Bronchial epithelial cell (primary cell): Measurements from ENCODE around the gene PLEKHG2. TPM values are rescaled to one million over a fixed set of nuclear protein-coding genes. Genes with fewer than 3 reads are reported as not detected.

Experiments used
- DNase-seq: peaks from one replicate; pipeline ENCODE4 v3.0.0-alpha.2; 2010; ENCODE audit warnings: low read depth
- FAIRE-seq: peaks from 2 replicates; lab custom pipeline; 2011; peaks lifted over from hg19 to GRCh38; lab: Jason Lieb, UNC
- H3K27me3 ChIP-seq: 2 replicates; pipeline ENCODE4 v1.5.1; 2011; ENCODE audit warnings: low read length; ENCODE audit not compliant: control insufficient read depth, insufficient read depth
- H3K36me3 ChIP-seq: 2 replicates; pipeline ENCODE4 v1.5.1; 2011; ENCODE audit warnings: low read length; ENCODE audit not compliant: control insufficient read depth, insufficient read depth
- H3K4me3 ChIP-seq: 2 replicates; pipeline ENCODE4 v1.5.1; 2011; ENCODE audit warnings: mild to moderate bottlenecking, low read depth, low read length, control low read depth
- total RNA-seq: library from RNA; depleted of rRNA; stranded (reverse); fragments of >200 nt; gene quantifications from 2 replicates; pipeline ENCODE4 v1.2.1, GENCODE V29; 2014
- TF ChIP-seq, protein P1 (sequence below): IDR thresholded peaks from 2 replicates; pipeline ENCODE4 v1.5.1; 2011; ENCODE audit warnings: mild to moderate bottlenecking, moderate library complexity, low read length, control low read depth, inconsistent platforms; ENCODE audit not compliant: insufficient read depth, severe bottlenecking

Gene PLEKHG2
- total RNA-seq, 1 donor from 2014 or later = 5.3 TPM

DNA sequence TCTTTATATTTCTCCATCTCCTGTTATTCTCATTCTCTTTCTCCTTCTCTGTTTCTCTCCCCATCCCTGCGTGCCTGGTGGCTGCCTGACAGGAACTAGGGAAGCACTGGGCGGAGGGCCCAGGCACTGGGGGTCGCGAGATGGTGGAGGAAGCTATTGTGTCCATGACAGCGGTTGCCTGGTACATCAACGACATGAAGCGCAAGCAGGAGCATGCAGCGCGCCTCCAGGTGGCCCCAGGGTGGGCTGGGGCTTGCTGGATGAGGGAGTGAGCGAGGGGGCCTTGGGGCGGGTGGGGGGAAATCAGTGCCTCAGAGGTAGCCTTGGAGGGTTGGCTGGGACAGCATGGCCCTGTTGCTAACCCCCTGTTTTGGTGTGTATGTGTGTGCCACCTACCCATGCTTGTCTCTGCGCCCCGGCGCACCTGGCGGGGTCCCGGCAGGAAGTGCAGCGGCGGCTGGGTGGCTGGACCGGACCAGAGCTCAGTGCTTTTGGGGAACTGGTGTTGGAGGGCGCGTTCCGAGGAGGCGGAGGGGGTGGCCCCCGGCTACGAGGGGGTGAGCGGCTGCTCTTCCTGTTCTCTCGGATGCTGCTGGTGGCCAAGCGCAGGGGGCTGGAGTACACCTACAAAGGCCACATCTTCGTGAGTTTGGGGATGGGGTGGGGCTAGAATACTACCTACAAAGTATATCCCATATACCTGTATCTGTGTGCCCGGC lies 5.2 kb downstream of the PLEKHG2 start:
- H3K4me3 ChIP-seq = no peak overlapping the region
- DNase-seq = no peak
- FAIRE-seq = no peak
- peaks cover 5% of the 10 kb centered on the region for H3K36me3 ChIP-seq
- no peaks in the 10 kb centered on the region for H3K27me3 ChIP-seq
- TF ChIP-seq, protein P1, sequence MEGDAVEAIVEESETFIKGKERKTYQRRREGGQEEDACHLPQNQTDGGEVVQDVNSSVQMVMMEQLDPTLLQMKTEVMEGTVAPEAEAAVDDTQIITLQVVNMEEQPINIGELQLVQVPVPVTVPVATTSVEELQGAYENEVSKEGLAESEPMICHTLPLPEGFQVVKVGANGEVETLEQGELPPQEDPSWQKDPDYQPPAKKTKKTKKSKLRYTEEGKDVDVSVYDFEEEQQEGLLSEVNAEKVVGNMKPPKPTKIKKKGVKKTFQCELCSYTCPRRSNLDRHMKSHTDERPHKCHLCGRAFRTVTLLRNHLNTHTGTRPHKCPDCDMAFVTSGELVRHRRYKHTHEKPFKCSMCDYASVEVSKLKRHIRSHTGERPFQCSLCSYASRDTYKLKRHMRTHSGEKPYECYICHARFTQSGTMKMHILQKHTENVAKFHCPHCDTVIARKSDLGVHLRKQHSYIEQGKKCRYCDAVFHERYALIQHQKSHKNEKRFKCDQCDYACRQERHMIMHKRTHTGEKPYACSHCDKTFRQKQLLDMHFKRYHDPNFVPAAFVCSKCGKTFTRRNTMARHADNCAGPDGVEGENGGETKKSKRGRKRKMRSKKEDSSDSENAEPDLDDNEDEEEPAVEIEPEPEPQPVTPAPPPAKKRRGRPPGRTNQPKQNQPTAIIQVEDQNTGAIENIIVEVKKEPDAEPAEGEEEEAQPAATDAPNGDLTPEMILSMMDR = no peak

DNA sequence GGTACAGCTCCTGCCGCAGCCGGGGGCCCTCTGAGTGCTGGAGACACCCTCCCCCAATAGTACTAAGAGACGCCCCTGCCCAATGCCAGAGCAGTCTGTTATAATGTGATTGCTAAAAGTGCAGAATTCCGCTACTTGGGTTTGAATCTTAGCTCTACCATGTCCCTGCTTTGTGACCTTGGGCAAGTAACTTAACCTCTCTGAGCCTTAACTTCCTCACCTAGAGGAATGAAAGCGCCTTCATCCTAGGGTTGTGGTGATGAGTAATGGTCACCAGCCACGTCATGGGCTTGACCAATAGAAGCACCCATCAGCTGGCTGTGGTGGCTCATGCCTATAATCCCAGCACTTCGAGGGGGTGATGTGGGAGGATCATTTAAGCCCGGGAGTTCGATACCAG lies 6.5 kb downstream of the PLEKHG2 start:
- no peak for DNase-seq
- H3K4me3 ChIP-seq = no peak overlapping the region
- TF ChIP-seq, protein P1 = no peak
- no peaks in the 10 kb centered on the region for H3K27me3 ChIP-seq
- H3K36me3 ChIP-seq = peaks cover 7% of the 10 kb centered on the region
- no peak for FAIRE-seq

DNA sequence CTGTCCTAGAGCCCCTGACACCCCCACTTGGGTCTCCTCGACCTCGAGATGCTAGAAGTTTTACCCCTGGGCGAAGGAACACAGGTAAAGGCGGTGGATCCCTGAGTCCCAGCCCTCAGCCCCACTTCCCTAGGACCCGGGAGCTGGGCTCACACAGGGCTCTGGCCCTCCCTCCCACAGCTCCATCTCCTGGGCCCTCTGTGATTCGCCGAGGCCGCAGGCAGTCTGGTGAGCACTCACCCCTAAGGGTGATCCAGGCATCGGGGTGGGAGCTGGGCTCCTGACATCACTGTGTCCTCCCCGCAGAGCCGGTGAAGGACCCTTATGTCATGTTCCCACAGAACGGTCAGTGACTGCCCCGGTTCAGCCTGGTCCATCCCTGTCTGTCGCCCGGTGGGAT lies 8.3 kb downstream of the PLEKHG2 start:
- no peak overlapping the region for H3K4me3 ChIP-seq
- peaks cover 9% of the 10 kb centered on the region for H3K36me3 ChIP-seq
- H3K27me3 ChIP-seq = no peaks in the 10 kb centered on the region
- FAIRE-seq = no peak
- TF ChIP-seq, protein P1 = no peak
- DNase-seq = no peak

DNA sequence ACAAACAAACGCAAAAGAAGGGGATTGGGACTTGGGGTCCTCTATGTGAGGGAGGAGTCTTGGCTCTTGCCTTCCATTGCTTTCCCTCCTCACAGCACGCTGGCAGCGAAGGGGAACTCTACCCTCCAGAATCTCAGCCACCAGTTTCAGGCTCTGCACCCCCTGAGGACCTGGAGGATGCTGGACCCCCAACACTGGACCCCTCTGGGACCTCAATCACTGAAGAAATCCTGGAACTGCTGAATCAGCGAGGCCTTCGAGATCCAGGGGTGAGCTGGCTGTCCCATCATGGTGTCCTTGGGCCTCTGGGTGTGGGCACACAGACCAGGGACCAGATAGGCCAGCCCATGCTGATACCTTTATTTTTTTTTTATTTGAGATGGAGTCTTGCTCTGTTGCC lies 9.6 kb downstream of the PLEKHG2 start:
- Histone ChIP-seq H3K36me3 (peaks cover 6% of the 10 kb centered on the region), H3K27me3 (no peaks in the 10 kb centered on the region), H3K4me3 (no peak overlapping the region)
- TF ChIP-seq, protein P1 = no peak
- DNase-seq = no peak
- FAIRE-seq = no peak

DNA sequence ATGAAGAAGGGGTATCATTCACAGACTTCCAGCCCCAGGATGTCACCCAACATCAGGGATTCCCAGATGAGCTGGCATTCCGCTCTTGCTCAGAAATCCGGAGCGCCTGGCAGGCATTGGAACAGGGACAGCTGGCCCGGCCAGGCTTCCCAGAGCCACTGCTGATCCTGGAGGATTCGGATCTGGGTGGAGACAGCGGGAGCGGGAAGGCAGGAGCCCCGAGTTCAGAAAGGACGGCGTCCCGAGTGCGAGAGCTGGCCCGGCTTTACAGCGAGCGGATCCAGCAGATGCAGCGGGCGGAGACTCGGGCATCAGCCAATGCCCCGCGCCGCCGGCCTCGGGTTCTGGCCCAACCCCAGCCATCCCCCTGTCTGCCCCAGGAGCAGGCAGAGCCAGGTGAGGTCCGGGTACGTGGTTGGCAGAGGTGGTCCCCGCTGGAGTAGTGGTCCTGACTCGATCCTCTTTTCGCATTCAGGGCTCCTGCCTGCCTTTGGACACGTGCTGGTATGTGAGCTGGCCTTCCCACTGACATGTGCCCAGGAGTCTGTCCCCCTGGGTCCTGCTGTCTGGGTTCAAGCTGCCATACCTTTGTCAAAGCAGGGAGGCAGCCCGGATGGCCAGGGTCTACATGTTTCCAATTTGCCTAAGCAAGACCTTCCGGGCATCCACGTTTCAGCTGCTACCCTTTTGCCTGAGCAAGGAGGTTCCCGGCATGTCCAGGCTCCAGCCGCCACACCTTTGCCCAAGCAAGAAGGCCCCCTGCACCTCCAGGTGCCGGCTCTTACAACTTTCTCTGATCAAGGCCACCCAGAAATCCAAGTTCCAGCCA lies 11.0 kb downstream of the PLEKHG2 start:
- Histone ChIP-seq H3K27me3 (no peaks in the 10 kb centered on the region), H3K36me3 (peaks cover 6% of the 10 kb centered on the region), H3K4me3 (no peak overlapping the region)
- DNase-seq (no peak), FAIRE-seq (no peak)
- TF ChIP-seq, protein P1 = no peak
